DOHH2 (cell line): ENCODE data around the gene ARHGAP24.

ENCODE experiments used
- EZH2phosphoT487 ChIP-seq: fragments of 200-600 bp; sonication (generic); IDR thresholded peaks from 2 replicates; pipeline ENCODE4 v1.6.1; 2017; ENCODE audit warnings: borderline replicate concordance, mild to moderate bottlenecking, antibody characterized with exemption, low read length, moderate library complexity, mixed read lengths
- TF ChIP-seq, protein P1 (sequence below): fragments of 200-600 bp; sonication (generic); IDR thresholded peaks from one replicate; pipeline ENCODE4 v1.5.1; 2014; ENCODE audit warnings: antibody characterized with exemption, mild to moderate bottlenecking, low read depth, low read length; ENCODE audit not compliant: poor library complexity, severe bottlenecking

DNA sequence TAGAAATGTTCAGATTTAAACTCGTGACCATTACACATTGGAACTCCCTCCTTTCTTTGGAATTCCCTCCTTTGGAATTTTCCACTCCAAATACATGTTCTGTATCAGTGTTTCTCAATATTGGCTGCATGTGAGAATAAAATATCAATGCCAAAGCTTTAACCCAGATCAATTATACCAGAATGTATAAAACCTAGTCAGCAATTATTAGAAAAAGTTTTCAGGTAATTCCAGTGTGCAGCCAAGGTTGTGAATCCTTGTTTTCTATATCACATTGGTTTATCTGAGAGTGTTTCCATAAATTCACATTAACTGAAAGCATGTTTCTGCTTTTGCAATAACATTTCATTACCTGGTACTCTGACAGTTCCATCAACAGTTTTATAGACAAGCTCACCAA, 490.6 kb downstream of the ARHGAP24 start:
- TF ChIP-seq, protein P1, sequence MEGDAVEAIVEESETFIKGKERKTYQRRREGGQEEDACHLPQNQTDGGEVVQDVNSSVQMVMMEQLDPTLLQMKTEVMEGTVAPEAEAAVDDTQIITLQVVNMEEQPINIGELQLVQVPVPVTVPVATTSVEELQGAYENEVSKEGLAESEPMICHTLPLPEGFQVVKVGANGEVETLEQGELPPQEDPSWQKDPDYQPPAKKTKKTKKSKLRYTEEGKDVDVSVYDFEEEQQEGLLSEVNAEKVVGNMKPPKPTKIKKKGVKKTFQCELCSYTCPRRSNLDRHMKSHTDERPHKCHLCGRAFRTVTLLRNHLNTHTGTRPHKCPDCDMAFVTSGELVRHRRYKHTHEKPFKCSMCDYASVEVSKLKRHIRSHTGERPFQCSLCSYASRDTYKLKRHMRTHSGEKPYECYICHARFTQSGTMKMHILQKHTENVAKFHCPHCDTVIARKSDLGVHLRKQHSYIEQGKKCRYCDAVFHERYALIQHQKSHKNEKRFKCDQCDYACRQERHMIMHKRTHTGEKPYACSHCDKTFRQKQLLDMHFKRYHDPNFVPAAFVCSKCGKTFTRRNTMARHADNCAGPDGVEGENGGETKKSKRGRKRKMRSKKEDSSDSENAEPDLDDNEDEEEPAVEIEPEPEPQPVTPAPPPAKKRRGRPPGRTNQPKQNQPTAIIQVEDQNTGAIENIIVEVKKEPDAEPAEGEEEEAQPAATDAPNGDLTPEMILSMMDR, result no peak
- TF ChIP-seq EZH2phosphoT487, result no peak
